HUDEP-2 (cell line): ENCODE data around the gene SETD1A.

ENCODE experiments used
- DNase-seq, 76 experiments: peaks; one replicate each; lab custom pipeline; 2025; ENCODE audit not compliant: unreplicated experiment in 76 of 76; lab: John Stamatoyannopoulos, UW

Gene SETD1A

GRCh38 chr16:30979170-30980022 lies 21.8 kb downstream of the SETD1A start:
- peak in 13 of 76 experiments; percentile 20 to 75 (median 46) for DNase-seq

DNA sequence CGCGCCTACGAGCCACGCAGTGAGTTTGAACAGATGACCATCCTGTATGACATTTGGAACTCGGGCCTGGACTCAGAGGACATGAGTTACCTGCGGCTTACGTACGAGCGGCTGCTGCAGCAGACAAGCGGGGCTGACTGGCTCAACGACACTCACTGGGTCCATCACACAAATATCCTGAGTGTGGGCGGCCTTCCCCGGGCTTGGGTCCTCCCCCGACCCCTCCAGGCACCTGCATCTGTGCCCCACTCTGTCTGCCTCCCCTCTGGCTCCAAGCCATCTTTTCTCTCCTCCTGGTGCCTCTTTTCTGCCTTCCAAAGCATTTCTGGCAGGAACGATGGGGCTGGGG lies 22.4 kb downstream of the SETD1A start:
- DNase-seq = no peak

GRCh38 chr16:30980434-30980833 lies 22.9 kb downstream of the SETD1A start:
- no peak for DNase-seq

GRCh38 chr16:30980959-30981358 lies 23.4 kb downstream of the SETD1A start:
- no peak for DNase-seq

GRCh38 chr16:30982548-30983288 lies 25.2 kb downstream of the SETD1A start:
- no peak for DNase-seq

DNA sequence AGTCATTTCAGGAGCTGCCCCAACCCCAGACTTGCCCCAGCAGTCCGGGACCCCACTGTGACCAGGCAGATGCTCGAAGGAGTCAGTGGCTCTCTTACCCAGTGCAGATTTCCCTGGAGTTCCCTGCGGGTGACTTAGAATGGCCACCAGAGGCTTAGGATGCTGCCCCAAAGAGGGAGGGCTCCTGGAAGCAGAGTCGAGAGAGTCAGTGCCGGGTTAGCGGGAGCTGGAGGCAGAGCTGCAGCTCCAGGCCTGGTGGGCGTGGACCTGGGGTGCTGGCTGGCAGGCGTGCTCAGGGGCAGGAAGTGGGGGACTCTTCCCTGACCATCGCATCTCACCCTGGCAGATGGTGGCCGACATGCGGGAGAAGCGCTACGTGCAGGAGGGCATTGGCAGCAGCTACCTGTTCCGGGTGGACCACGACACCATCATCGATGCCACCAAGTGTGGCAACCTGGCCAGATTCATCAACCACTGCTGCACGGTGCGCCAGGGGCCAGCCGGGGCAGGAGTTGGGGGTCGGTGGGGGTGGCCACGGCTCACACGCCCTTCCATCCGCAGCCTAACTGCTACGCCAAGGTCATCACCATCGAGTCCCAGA lies 25.8 kb downstream of the SETD1A start:
- no peak for DNase-seq

DNA sequence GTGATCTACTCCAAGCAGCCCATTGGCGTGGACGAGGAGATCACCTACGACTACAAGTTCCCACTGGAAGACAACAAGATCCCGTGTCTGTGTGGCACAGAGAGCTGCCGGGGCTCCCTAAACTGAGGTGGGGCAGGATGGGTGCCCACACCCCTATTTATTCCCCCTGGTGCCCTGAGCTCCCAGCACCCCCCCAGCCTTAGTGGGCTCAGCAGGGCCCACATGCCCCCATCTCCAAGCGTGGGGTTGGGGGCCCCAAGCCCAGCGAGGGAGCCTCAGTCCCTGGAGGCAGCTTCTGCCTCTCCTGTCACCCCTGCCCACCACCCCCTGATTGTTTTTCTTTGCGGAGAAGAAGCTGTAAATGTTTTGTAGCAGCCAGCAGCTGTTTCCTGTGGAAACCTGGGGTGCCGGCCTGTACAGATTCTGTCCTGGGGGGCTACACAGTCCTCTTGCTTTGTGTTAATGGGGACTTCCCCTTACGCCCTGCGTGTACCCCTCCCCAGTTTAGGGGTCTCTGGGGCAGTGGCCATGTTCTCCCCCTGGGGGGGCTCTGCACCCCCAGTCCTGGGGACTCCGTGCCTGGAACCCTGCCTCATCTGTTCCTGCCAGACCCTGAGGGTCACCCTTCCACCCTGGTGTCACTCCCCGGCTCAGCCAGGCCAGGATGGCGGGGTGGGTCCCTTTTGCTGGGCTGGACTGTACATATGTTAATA lies 26.5 kb downstream of the SETD1A start:
- DNase-seq = no peak

GRCh38 chr16:30984669-30985400 lies 27.3 kb downstream of the SETD1A start, which contains the start of gene HSD3B7:
Gene HSD3B7, plus strand, starts transcription at chr16:30985207. Its CDS starts 452 bp downstream, at chr16:30985659.
- DNase-seq = peak in 67 of 76 experiments; percentile 25 to 88 (median 71)

DNA sequence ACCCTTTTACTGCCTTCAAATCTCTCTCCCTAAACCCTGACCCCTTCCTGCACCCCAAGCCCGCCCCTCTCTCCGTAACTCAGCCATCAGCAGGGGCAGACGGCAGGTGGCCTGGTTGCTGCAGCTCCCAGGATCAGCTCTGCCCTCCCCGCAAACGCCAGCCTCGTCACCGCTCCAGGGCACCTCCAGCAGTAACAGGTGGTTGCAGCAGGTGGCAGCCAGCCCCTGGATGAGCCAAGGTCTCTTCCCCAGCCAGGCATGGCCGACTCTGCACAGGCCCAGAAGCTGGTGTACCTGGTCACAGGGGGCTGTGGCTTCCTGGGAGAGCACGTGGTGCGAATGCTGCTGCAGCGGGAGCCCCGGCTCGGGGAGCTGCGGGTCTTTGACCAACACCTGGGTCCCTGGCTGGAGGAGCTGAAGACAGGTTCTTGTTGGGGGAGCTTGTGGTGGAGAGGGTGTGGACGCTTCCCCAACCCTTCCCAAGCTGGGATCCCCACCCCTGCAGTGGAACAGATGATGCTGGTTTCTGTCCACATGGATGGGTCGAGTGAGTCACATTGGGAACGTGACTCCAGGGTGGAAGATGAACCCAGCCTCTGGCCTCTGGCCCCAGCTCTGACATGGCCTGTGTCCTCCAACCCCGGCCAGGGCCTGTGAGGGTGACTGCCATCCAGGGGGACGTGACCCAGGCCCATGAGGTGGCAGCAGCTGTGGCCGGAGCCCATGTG lies 28.0 kb downstream of the SETD1A start:
- DNase-seq = no peak

DNA sequence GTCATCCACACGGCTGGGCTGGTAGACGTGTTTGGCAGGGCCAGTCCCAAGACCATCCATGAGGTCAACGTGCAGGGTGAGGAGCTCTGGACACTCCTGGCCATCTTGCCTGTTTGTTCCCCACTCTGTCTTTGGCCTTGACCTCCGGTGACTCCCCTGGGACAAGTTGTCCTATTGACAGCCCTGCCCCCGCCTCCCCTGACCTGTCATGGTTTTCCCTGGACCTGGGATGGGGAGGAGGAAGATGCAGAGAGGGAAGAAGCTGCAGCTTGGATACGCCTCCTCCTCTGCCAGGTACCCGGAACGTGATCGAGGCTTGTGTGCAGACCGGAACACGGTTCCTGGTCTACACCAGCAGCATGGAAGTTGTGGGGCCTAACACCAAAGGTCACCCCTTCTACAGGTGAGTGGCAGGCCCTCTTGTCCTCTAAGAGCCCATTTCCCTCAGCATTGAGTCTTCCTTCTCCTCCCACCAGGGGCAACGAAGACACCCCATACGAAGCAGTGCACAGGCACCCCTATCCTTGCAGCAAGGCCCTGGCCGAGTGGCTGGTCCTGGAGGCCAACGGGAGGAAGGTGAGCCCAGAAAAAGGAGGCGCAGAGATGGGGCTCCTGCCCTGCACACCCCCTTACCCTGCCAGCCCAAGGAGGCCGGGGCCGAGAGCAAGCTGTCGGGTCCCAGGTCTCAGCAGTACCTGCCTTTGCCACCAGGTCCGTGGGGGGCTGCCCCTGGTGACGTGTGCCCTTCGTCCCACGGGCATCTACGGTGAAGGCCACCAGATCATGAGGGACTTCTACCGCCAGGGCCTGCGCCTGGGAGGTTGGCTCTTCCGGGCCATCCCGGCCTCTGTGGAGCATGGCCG lies 28.8 kb downstream of the SETD1A start:
- no peak for DNase-seq

- DNase-seq = no peak
Observed at GRCh38 chr16:30987581-30988190, 30.1 kb downstream of the SETD1A start.

- no peak for DNase-seq
Observed at GRCh38 chr16:30989469-30990047, 32.0 kb downstream of the SETD1A start.

GRCh38 chr16:30990105-30990504 lies 32.6 kb downstream of the SETD1A start:
- DNase-seq = no peak

- no peak for DNase-seq
Observed at GRCh38 chr16:30991052-30991451, 33.5 kb downstream of the SETD1A start.

GRCh38 chr16:30992276-30992780 lies 34.8 kb downstream of the SETD1A start:
- DNase-seq = no peak

- DNase-seq = peak in 33 of 76 experiments; percentile 9 to 51 (median 31)
Observed at GRCh38 chr16:30992931-30993816, 35.6 kb downstream of the SETD1A start.

GRCh38 chr16:30995927-30996323 lies 38.4 kb downstream of the SETD1A start:
- no peak for DNase-seq
